Measurements from ENCODE around the gene RNU5B-1.

RNU5B-1 gene

DNA sequence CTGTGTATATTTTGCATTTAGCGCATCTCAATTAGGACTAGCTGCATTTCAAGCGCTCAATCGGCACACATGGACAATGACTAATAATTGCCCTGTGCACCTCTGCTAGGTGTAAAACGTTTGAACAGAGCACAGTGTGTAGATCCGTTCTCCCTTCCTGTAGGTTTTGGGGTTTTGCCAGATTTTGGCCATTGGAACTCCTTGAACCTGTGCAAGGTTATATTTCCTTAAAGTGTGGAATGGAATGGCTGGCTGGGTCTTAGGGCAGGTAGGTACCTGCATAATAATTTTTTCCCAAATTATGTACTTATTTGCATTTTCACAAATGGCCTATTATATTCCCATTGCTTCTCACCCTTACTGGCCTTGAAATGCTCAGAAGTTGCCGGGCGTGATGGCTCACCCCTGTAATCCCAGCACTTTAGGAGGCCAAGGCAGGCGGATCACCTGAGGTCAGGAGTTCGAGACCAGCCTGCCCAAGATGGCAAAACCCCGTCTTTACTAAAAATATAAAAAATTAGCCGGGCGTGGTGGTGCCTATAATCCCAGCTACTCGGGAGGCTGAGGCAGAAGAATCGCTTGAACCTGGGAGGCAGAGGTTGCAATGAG is 777 bp downstream of the RNU5B-1 start:
- peaks cover 3 to 8% of the 10 kb centered on the region in 2 donors for H3K4me1 ChIP-seq (ENCODE audit: control insufficient read depth in 2 of 2, insufficient read depth in 1 of 2, low read depth in 1 of 2, low read length in 2 of 2)
- no peak overlapping the region for H2BK120ac ChIP-seq (ENCODE audit: low read depth, low read length)
- H3K27ac ChIP-seq (replicated peaks; ENCODE audit: low read length): peak overlapping the region; percentile 36
- H3K4ac ChIP-seq (ENCODE audit: low read length): no peak overlapping the region
- H2BK5ac ChIP-seq (ENCODE audit: low read length): no peak overlapping the region
- H2BK12ac ChIP-seq (ENCODE audit: low read length): no peak overlapping the region
- no peak overlapping the region for H3K9ac ChIP-seq (ENCODE audit: low read depth, low read length, poor library complexity)
- H4K91ac ChIP-seq (ENCODE audit: low read depth, low read length, poor library complexity): no peak overlapping the region
- peaks cover 1% of the 10 kb centered on the region for H3K79me1 ChIP-seq (ENCODE audit: low read depth, low read length)
- H3K27me3 ChIP-seq (ENCODE audit: control insufficient read depth in 3 of 3, insufficient read depth in 3 of 3, low read depth in 1 of 3, low read length in 3 of 3): no peaks in the 10 kb centered on the region
- H2AFZ ChIP-seq (ENCODE audit: low read length): no peak overlapping the region
- H3K36me3 ChIP-seq (replicated peaks in 1 of 2; ENCODE audit: control insufficient read depth in 2 of 2, insufficient read depth in 2 of 2, low read length in 2 of 2): no peaks in the 10 kb centered on the region
- no peak overlapping the region for H2BK15ac ChIP-seq (ENCODE audit: low read length)
- no peak overlapping the region for H3K14ac ChIP-seq (ENCODE audit: low read length)
- H4K8ac ChIP-seq (ENCODE audit: low read depth, low read length): no peak overlapping the region
- H3K4me2 ChIP-seq (ENCODE audit: insufficient read depth, low read length, poor library complexity, severe bottlenecking): no peak overlapping the region
- no CpG with 5 or more reads among the region's 14 CpGs for WGBS, 2 donors (ENCODE audit: extremely low coverage in 2 of 2, insufficient read length in 2 of 2, insufficient replicate concordance in 1 of 2)
- no peak overlapping the region for H3K4me3 ChIP-seq (ENCODE audit: low read length in 2 of 2)
- DNase-seq (ENCODE audit: low spot score): no peak
- H3K18ac ChIP-seq (ENCODE audit: low read length): no peak overlapping the region
- H3K9me3 ChIP-seq (replicated peaks in 1 of 2; ENCODE audit: control insufficient read depth in 2 of 2, insufficient read depth in 1 of 2, low read depth in 1 of 2, low read length in 2 of 2): no peaks in the 10 kb centered on the region
- H2AK5ac ChIP-seq (ENCODE audit: low read depth, low read length): no peak overlapping the region
- H3K23ac ChIP-seq (ENCODE audit: low read depth, low read length, poor library complexity): no peak overlapping the region

DNA sequence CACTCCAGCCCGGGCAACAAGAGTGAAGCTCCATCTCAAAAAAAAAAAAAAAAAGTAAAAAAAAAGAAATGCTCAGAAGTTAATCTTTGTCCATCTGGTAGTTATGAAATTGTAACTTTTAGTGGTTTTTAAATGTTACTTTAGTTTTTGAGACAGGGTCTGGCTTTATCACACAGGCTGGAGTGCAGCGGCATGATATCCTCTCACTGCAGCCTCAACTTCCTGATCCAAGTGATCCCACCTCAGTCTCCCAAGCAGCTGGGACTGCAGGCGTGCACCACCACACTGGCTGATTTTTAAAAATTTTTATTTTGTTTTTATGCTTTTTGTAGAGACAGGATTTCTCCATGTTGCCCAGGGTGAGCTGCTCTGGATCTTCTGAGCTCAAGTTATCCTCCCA is 1.3 kb downstream of the RNU5B-1 start:
- WGBS, 2 donors (ENCODE audit: extremely low coverage in 2 of 2, insufficient read length in 2 of 2, insufficient replicate concordance in 1 of 2): no CpG with 5 or more reads among the region's 3 CpGs
- Histone ChIP-seq H4K91ac (ENCODE audit: low read depth, low read length, poor library complexity) (no peak overlapping the region), H3K4ac (ENCODE audit: low read length) (no peak overlapping the region), H2BK12ac (ENCODE audit: low read length) (no peak overlapping the region), H3K23ac (ENCODE audit: low read depth, low read length, poor library complexity) (no peak overlapping the region), H3K9me3 (replicated peaks in 1 of 2; ENCODE audit: control insufficient read depth in 2 of 2, insufficient read depth in 1 of 2, low read depth in 1 of 2, low read length in 2 of 2) (no peaks in the 10 kb centered on the region), H3K14ac (ENCODE audit: low read length) (no peak overlapping the region), H3K9ac (ENCODE audit: low read depth, low read length, poor library complexity) (no peak overlapping the region), H3K27ac (replicated peaks; ENCODE audit: low read length) (no peak overlapping the region), H3K4me2 (ENCODE audit: insufficient read depth, low read length, poor library complexity, severe bottlenecking) (no peak overlapping the region), H4K8ac (ENCODE audit: low read depth, low read length) (no peak overlapping the region), H2BK15ac (ENCODE audit: low read length) (no peak overlapping the region), H2BK120ac (ENCODE audit: low read depth, low read length) (no peak overlapping the region), H3K36me3 (replicated peaks in 1 of 2; ENCODE audit: control insufficient read depth in 2 of 2, insufficient read depth in 2 of 2, low read length in 2 of 2) (no peaks in the 10 kb centered on the region), H2AFZ (ENCODE audit: low read length) (no peak overlapping the region), H2BK5ac (ENCODE audit: low read length) (no peak overlapping the region), H2AK5ac (ENCODE audit: low read depth, low read length) (no peak overlapping the region), H3K27me3 (ENCODE audit: control insufficient read depth in 3 of 3, insufficient read depth in 3 of 3, low read depth in 1 of 3, low read length in 3 of 3) (no peaks in the 10 kb centered on the region), H3K4me3 (ENCODE audit: low read length in 2 of 2) (no peak overlapping the region), H3K18ac (ENCODE audit: low read length) (no peak overlapping the region), H3K79me1 (ENCODE audit: low read depth, low read length) (peaks cover 1% of the 10 kb centered on the region), H3K4me1 (ENCODE audit: control insufficient read depth in 2 of 2, insufficient read depth in 1 of 2, low read depth in 1 of 2, low read length in 2 of 2) (peaks cover 3 to 8% of the 10 kb centered on the region in 2 donors)
- no peak for DNase-seq (ENCODE audit: low spot score)

DNA sequence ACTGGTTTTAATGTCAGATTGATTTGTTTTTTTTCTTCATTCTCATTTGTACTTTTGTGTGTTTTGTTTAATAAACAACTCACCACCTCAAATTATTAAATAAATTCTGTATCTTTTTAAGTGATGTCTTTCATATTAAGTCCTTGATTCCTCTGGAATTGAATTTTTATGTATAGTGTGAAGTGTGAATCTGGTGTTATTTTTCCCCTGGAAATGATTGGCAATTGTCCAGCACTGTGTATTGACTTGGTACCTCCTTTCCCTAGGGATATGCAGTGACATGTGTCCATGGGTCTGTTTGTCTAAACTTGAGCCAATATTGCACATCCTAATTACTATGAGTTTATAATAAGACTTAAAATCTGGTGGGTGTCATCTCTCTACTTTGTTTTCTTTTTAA is 2.1 kb downstream of the RNU5B-1 start:
- DNase-seq (ENCODE audit: low spot score): no peak
- H4K8ac ChIP-seq (ENCODE audit: low read depth, low read length): no peak overlapping the region
- no peak overlapping the region for H4K91ac ChIP-seq (ENCODE audit: low read depth, low read length, poor library complexity)

DNA sequence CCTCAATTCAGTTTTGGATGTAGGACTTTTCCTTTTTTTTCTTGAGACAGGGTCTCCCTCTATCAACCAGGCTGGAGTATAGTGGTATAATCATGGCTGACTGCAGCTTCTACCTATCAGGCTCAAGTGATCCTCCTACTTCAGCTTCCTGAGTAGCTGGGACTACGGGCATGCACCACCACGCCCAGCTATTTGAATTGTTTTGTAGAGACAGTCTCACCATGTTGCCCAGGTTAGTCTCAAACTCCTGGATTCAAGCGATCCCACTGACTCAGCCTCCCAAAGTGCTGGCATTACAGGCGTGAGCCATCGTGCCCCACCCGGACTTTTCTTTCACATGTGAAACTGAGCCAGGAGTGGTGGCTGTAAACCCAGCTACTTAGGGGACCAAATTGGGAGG is 3.5 kb downstream of the RNU5B-1 start:
- Histone ChIP-seq H3K14ac (ENCODE audit: low read length) (no peak overlapping the region), H4K91ac (ENCODE audit: low read depth, low read length, poor library complexity) (no peak overlapping the region), H2BK12ac (ENCODE audit: low read length) (no peak overlapping the region), H4K8ac (ENCODE audit: low read depth, low read length) (no peak overlapping the region), H3K79me1 (ENCODE audit: low read depth, low read length) (no peaks in the 10 kb centered on the region), H3K4me1 (ENCODE audit: control insufficient read depth in 2 of 2, insufficient read depth in 1 of 2, low read depth in 1 of 2, low read length in 2 of 2) (peaks cover 17 to 18% of the 10 kb centered on the region in 2 donors), H3K18ac (ENCODE audit: low read length) (no peak overlapping the region), H3K4me2 (ENCODE audit: insufficient read depth, low read length, poor library complexity, severe bottlenecking) (no peak overlapping the region), H3K27me3 (ENCODE audit: control insufficient read depth in 3 of 3, insufficient read depth in 3 of 3, low read depth in 1 of 3, low read length in 3 of 3) (no peaks in the 10 kb centered on the region), H3K23ac (ENCODE audit: low read depth, low read length, poor library complexity) (no peak overlapping the region), H2AFZ (ENCODE audit: low read length) (no peak overlapping the region), H3K9me3 (replicated peaks in 1 of 2; ENCODE audit: control insufficient read depth in 2 of 2, insufficient read depth in 1 of 2, low read depth in 1 of 2, low read length in 2 of 2) (no peaks in the 10 kb centered on the region), H3K4ac (ENCODE audit: low read length) (no peak overlapping the region), H3K27ac (replicated peaks; ENCODE audit: low read length) (no peak overlapping the region), H2BK120ac (ENCODE audit: low read depth, low read length) (no peak overlapping the region), H3K4me3 (ENCODE audit: low read length in 2 of 2) (no peak overlapping the region), H2AK5ac (ENCODE audit: low read depth, low read length) (no peak overlapping the region), H3K36me3 (replicated peaks in 1 of 2; ENCODE audit: control insufficient read depth in 2 of 2, insufficient read depth in 2 of 2, low read length in 2 of 2) (no peaks in the 10 kb centered on the region), H2BK5ac (ENCODE audit: low read length) (no peak overlapping the region), H3K9ac (ENCODE audit: low read depth, low read length, poor library complexity) (no peak overlapping the region), H2BK15ac (ENCODE audit: low read length) (no peak overlapping the region)
- WGBS, 2 donors (ENCODE audit: extremely low coverage in 2 of 2, insufficient read length in 2 of 2, insufficient replicate concordance in 1 of 2): no CpG with 5 or more reads among the region's 6 CpGs
- DNase-seq (ENCODE audit: low spot score): no peak

More for the DNA sequence above, 2.1 kb downstream of the RNU5B-1 start:
- H3K27ac ChIP-seq (replicated peaks; ENCODE audit: low read length): no peak overlapping the region
- H2AFZ ChIP-seq (ENCODE audit: low read length): no peak overlapping the region
- no peaks in the 10 kb centered on the region for H3K27me3 ChIP-seq (ENCODE audit: control insufficient read depth in 3 of 3, insufficient read depth in 3 of 3, low read depth in 1 of 3, low read length in 3 of 3)
- H3K4me2 ChIP-seq (ENCODE audit: insufficient read depth, low read length, poor library complexity, severe bottlenecking): no peak overlapping the region
- no peak overlapping the region for H3K18ac ChIP-seq (ENCODE audit: low read length)
- no peak overlapping the region for H3K9ac ChIP-seq (ENCODE audit: low read depth, low read length, poor library complexity)
- no peak overlapping the region for H3K4ac ChIP-seq (ENCODE audit: low read length)
- H2BK15ac ChIP-seq (ENCODE audit: low read length): no peak overlapping the region
- H3K23ac ChIP-seq (ENCODE audit: low read depth, low read length, poor library complexity): no peak overlapping the region
- H2BK12ac ChIP-seq (ENCODE audit: low read length): no peak overlapping the region
- no peak overlapping the region for H2AK5ac ChIP-seq (ENCODE audit: low read depth, low read length)
- peaks cover 3 to 8% of the 10 kb centered on the region in 2 donors for H3K4me1 ChIP-seq (ENCODE audit: control insufficient read depth in 2 of 2, insufficient read depth in 1 of 2, low read depth in 1 of 2, low read length in 2 of 2)
- no peaks in the 10 kb centered on the region for H3K36me3 ChIP-seq (replicated peaks in 1 of 2; ENCODE audit: control insufficient read depth in 2 of 2, insufficient read depth in 2 of 2, low read length in 2 of 2)
- no peak overlapping the region for H2BK120ac ChIP-seq (ENCODE audit: low read depth, low read length)
- H3K14ac ChIP-seq (ENCODE audit: low read length): no peak overlapping the region
- H3K9me3 ChIP-seq (replicated peaks in 1 of 2; ENCODE audit: control insufficient read depth in 2 of 2, insufficient read depth in 1 of 2, low read depth in 1 of 2, low read length in 2 of 2): no peaks in the 10 kb centered on the region
- no peak overlapping the region for H2BK5ac ChIP-seq (ENCODE audit: low read length)
- H3K4me3 ChIP-seq (ENCODE audit: low read length in 2 of 2): no peak overlapping the region
- H3K79me1 ChIP-seq (ENCODE audit: low read depth, low read length): no peaks in the 10 kb centered on the region
